NCI-H128 (cell line): ENCODE data around the gene FBXO7.
A peak's percentile ranks its signal among the peaks of the same experiment; 100 is the strongest.
"Not testable (repeated sequence)": the region's sequence is repeated elsewhere in the genome, so short reads cannot be mapped to it uniquely, and the experiment has no call there.

Source experiments
- DNase-seq: peaks from one replicate; lab custom pipeline; 2025; ENCODE audit not compliant: unreplicated experiment; lab: John Stamatoyannopoulos, UW

FBXO7 gene

GRCh38 chr22:32474635-32475467 is at the start of gene FBXO7:
TSS of gene FBXO7 (plus strand) at chr22:32474811. CDS start at chr22:32475003, 192 bp downstream.
- peak; percentile 59 for DNase-seq

DNA sequence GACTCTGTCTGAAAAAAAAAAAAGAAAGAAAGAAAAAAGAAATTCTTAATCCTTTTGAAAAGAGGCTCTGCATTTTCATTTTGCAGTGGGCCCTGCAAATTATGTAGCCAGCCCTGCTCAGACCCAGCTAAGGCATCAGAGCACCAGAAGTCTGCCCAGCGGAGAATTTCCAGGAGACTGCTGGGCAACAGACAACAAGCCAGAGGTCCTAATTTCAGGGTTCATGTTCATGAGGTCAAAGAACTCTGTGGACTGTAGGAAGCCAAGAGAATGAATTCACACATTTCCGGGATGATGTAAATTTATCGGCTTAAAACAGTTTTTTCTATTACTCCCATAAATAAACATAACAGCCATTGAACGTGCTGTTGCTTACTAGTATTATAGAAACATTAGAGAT is 47.7 kb upstream of the FBXO7 start:
- DNase-seq: no peak

- DNase-seq: no peak
These were observed 44.3 kb upstream of the FBXO7 start for GRCh38 chr22:32430352-32430751.

- DNase-seq: no peak
These were observed 30.5 kb upstream of the FBXO7 start for GRCh38 chr22:32444068-32444467.

GRCh38 chr22:32446321-32446720 is 28.3 kb upstream of the FBXO7 start:
- no peak for DNase-seq

DNA sequence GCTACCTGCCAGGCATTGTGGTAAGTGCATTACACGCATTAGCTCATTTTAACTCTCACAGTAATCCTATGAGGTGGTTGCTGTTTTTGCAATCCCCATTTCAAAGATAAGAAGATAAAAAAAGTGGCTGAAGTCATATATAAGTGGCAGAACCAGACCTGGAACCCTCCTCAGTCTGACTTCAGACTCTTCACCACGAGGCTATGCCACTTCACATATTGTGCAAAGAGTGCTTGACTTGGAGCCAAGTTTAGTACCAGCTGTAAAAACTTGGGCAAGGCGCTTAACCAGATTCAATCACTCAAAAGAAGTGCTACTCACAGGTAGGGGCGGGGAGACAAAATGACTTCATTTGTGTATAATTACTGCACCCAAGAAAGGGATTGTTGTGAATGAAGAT is 25.6 kb upstream of the FBXO7 start:
- DNase-seq: no peak

DNA sequence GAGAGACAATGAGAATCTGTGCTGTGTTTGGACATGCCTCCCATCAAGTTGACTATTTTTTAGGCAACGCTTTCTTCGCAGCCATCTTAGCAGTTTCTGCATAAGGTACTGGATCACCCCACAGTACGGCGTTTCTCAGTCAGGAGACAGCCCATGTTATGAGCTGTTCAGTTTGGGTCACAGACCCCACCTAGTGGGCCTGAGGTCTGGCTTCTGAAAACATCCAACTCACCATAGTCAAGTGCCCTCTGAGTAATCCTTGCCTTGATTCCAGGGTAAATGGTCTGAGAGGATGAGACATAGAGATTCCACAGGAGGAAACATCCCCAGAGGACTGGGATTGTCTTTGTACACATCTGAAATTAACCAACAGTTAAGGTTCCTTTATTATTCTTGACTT is 17.6 kb upstream of the FBXO7 start:
- DNase-seq: no peak

- no peak for DNase-seq
These were observed 12.2 kb upstream of the FBXO7 start for GRCh38 chr22:32462452-32462851.

- DNase-seq: no peak
These were observed 8.9 kb upstream of the FBXO7 start for GRCh38 chr22:32465661-32466060.

DNA sequence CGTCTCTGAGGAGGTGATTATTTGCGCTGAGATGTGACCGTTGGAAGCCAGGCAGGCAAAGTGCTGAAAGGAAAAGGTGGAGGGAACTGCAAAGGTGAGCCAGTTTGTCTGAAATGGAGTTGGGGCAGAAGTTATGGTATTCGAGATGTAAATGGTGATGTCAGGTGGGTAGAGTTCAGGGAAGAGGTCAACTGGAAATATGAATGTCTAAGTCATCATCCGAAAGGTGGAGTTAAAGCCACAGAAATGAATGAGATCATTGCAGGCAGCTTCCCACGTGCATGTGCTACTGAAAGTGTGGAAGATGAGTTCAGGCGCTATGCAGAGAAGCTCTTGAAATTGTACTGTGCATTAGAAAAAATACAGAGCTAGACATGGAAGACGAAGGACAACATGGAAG is 8.1 kb upstream of the FBXO7 start:
- DNase-seq: no peak

- no peak for DNase-seq
These were observed 4.8 kb upstream of the FBXO7 start for GRCh38 chr22:32469799-32470212.

DNA sequence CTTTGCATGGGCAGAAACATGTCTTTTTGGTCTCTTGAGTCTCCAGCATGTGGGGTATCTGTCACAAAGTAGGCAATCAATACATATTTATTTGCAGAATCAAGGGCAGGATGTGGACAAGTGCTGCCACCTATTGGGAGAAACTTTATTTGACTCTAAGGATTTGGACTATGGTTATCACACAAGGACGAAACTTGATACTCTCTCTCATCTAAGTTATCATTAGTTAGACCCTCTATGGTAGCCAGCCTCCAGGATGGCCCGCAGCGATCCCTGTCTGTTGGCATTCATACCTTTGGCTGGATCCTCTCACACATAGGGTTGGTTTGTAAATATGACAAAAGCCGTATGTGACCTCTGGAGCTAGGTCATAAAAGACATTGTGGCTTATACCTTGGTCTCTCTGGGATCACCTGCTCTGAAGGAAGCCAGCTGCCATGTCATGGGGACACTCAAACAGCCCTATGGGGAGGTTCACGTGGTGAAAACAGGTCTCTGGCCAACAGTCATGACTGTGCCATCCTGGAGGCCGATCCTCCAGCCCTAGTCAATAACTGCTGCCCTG is 1.1 kb upstream of the FBXO7 start:
- DNase-seq: no peak

DNA sequence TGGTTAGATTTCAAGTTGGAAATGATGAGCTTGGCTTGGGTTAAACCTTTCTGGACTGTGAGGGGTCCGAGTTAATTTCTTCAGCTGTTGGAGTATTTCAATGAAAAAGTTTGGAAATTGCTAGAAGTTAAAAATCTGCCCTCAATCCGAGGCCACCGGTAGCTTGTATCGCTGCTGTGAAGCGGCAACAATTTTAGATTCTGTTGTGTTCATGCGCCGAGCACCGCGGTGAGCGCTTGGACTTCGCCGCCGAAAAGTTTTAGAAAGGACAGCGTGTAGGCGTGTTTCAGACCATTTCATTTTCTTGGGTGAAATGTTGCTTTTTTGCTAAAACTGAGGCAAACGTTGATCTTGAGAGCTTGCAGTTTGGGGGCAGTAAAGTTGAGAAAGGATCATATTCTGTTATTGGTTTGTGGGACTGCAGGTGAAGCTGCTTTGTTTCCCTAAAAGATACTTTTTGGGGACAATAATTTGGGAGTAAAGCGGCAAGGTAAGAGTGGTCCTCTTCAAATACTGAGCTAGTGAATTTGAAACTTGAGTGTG is 928 bp downstream of the FBXO7 start:
- DNase-seq: no peak

- no peak for DNase-seq
These were observed 1.9 kb downstream of the FBXO7 start for GRCh38 chr22:32476281-32477195.

GRCh38 chr22:32477596-32477995 is 3.0 kb downstream of the FBXO7 start:
- DNase-seq: no peak

DNA sequence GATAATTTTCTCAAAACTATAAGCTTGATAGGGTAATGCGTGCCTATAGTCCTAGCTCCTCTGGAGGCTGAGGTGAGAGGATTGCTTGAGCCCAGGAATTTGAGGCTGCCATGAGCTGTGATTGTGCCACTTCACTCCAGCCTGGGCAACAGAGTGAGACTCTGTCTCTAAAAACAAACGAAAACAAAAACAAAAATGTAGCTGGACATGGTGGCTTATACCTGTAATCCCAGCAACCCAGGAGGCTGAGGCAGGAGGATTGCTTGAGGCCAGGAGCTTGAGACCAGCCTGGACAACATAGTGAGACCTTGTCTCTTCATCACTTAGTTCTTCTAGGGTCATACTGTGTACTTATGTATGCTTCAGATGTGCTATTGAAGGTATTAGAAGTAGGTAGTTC is 3.9 kb downstream of the FBXO7 start:
- DNase-seq: not testable (repeated sequence)

- no peak for DNase-seq
These were observed 4.4 kb downstream of the FBXO7 start for GRCh38 chr22:32478994-32479393.

- no peak for DNase-seq
These were observed 5.6 kb downstream of the FBXO7 start for GRCh38 chr22:32480238-32480637.

- DNase-seq: no peak
These were observed 8.1 kb downstream of the FBXO7 start for GRCh38 chr22:32482708-32483107.

- no peak for DNase-seq
These were observed 12.2 kb downstream of the FBXO7 start for GRCh38 chr22:32486656-32487390.

GRCh38 chr22:32487461-32487860 is 12.8 kb downstream of the FBXO7 start:
- no peak for DNase-seq
